Brain microvascular endothelial cell (primary cell): ENCODE results near the gene SF3A2.
"Not testable (repeated sequence)": the region's sequence is repeated elsewhere in the genome, so short reads cannot be mapped to it uniquely, and the experiment has no call there.

Source experiments
- DNase-seq: peaks from one replicate; pipeline ENCODE4 v3.0.0-alpha.2; 2020
- H3K27ac ChIP-seq: fragments of 250-450 bp; sonication (Bioruptor Pico); 2 replicates; pipeline ENCODE4 v1.5.1; 2020; ENCODE audit warnings: mild to moderate bottlenecking, moderate library complexity
- H3K27me3 ChIP-seq: fragments of 250-450 bp; sonication (Bioruptor Pico); replicated peaks from 2 replicates; pipeline ENCODE4 v1.5.1; 2020; ENCODE audit warnings: mild to moderate bottlenecking
- H3K36me3 ChIP-seq: fragments of 250-450 bp; sonication (Bioruptor Pico); replicated peaks from 2 replicates; pipeline ENCODE4 v1.5.1; 2020; ENCODE audit warnings: mild to moderate bottlenecking
- H3K4me3 ChIP-seq: 2 replicates; pipeline ENCODE4 v1.5.1; 2011; ENCODE audit warnings: low read depth, mild to moderate bottlenecking, control low read depth, low read length, moderate library complexity
- in situ Hi-C: cut with HindIII; loops from 2 replicates; pipeline ENCODE4 v1.10.0; 2017; ENCODE audit warnings: low sequenced_read_pairs, low pct_ligation_motif_present
- TF ChIP-seq, protein P1 (sequence below): IDR thresholded peaks from 2 replicates; pipeline ENCODE4 v1.5.1; 2011; ENCODE audit warnings: low read depth, mild to moderate bottlenecking, moderate library complexity, low read length, control low read depth, inconsistent platforms; ENCODE audit errors: missing control alignments

The SF3A2 gene

DNA sequence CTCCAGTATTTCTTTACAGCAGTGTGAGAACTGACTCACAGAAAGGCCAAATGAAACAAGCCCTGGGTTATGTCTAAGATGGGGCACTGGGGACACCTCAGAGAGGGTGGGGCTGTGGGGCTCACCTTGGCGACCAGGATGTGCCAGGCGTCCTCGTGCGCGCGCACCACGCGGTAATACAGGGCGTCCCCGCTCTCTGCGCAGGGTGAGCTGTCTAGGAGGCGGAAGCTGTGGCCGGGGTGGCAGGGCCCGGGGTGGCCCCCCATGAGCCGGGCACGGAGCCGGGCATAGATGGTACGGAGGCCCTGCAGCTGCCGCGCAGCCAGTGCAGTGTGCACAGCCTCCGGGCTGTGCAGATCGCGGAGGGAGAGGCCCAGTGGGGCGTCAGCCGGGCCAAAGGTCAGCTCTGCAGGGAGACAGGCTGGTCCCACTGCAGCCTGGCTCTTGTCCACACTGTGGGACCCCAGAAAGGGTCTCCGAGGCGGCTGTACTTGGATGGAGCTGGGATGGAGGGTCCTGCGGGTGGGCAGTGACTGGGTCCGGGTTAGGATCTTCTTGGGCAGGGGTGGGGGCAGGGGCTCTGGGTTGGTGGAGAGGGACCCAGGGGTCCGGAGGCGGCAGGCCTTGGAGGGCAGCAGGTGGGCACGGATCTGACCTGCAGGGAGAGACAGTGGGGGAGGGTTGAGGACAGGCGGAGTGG, 42.0 kb downstream of the SF3A2 start:
- peaks cover 12% of the 10 kb centered on the region for H3K36me3 ChIP-seq
- in situ Hi-C loops = no loop called here
- H3K27ac ChIP-seq = no peak overlapping the region
- DNase-seq = no peak
- TF ChIP-seq, protein P1, sequence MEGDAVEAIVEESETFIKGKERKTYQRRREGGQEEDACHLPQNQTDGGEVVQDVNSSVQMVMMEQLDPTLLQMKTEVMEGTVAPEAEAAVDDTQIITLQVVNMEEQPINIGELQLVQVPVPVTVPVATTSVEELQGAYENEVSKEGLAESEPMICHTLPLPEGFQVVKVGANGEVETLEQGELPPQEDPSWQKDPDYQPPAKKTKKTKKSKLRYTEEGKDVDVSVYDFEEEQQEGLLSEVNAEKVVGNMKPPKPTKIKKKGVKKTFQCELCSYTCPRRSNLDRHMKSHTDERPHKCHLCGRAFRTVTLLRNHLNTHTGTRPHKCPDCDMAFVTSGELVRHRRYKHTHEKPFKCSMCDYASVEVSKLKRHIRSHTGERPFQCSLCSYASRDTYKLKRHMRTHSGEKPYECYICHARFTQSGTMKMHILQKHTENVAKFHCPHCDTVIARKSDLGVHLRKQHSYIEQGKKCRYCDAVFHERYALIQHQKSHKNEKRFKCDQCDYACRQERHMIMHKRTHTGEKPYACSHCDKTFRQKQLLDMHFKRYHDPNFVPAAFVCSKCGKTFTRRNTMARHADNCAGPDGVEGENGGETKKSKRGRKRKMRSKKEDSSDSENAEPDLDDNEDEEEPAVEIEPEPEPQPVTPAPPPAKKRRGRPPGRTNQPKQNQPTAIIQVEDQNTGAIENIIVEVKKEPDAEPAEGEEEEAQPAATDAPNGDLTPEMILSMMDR = no peak
- no peak overlapping the region for H3K4me3 ChIP-seq
- no peaks in the 10 kb centered on the region for H3K27me3 ChIP-seq

DNA sequence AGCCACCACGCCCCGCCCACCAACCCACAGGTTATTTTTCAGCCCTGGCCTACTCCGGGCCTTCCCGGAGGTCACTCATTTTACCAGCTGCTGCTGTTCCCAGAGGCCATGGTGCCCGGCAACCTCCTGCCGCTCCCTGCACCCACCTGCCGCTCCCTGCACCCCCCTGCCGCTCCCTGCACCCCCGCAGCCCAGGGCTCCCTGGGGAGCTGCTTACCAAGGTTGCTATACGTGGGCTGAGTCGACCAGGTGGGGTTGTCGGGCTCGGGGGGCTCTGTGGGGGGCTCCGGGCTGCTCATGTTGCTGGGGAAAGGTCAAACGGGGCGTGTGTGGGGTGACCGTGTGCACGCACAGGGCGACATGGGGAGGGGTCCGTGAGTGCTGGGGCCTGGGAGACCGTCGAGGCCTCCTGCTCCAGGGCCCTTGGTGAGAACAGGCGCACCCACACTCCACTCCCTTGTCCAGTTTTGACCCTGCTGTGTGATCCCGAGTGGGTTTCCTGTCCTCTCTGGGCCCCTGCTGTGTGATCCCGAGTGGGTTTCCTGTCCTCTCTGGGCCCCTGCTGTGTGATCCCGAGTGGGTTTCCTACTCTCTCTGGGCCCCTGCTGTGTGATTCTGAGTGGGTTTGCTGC, 44.1 kb downstream of the SF3A2 start:
- H3K27ac ChIP-seq = no peak overlapping the region
- in situ Hi-C loops = no loop called here
- H3K4me3 ChIP-seq = no peak overlapping the region
- no peak for DNase-seq
- TF ChIP-seq, protein P1 = no peak
- no peaks in the 10 kb centered on the region for H3K36me3 ChIP-seq
- H3K27me3 ChIP-seq = no peaks in the 10 kb centered on the region

DNA sequence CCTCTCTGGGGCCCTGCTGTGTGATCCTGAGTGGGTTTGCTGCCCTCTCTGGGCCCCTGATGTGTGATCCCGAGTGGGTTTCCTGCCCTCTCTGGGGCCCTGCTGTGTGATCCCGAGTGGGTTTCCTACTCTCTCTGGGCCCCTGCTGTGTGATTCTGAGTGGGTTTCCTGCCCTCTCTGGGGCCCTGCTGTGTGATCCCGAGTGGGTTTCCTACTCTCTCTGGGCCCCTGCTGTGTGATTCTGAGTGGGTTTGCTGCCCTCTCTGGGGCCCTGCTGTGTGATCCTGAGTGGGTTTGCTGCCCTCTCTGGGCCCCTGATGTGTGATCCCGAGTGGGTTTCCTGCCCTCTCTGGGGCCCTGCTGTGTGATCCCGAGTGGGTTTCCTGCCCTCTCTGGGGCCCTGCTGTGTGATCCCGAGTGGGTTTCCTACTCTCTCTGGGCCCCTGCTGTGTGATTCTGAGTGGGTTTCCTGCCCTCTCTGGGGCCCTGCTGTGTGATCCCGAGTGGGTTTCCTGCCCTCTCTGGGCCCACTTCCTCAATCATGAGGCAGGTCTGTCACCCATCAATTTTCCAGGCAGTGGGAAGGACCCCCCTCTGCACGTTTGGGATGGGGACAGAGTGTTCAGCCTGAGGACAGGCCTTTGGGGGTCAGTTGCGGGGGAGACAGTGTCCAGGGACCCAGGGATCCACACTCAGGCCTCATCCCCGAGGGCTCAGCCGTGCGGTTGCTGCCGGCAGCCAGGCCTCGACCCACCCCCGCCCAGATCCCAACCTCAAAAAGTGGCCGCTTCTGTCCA, 44.8 kb downstream of the SF3A2 start:
- in situ Hi-C loops, H3K36me3 ChIP-seq, H3K27me3 ChIP-seq, DNase-seq, H3K27ac ChIP-seq: not testable (repeated sequence)
- peak overlapping the region; percentile 47 for H3K4me3 ChIP-seq

DNA sequence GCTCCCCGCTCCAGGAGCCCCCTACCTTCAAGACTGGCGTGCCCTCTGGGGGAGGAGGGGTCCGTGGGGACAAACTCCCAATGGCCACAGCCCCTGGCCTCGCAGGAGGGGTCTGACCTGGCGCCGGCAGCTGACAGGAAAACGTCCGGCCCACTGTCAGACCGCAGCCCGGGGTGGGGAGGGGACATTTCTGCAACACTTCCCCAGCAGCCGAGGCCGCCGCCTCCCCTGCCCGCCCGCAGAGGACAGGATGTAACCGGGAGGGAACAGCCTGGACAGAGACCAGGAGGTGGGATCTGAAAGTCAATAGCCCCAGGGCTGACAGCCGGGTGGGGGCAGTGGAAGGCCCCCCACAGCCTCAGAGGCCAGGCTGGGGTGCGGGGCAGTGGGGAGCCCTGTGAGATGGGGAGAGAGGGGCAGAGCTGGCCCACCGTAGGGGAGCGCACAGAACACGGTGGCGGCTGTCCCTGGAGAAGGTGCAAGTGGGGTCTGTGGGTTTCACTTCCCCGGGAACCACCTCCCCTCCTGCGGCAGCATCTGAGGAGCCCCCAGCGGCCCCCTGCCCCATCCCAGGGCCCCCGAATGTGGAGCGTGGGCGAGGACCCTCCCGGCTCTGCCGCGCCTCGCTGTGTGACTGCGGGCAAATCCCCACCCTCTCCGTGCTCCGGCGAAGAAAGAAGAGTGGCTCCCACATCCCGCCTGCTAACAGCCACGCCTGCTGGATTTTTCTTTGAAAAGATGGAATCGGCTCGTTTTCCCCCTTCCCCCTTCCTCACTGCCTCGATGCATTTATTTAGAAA, 45.6 kb downstream of the SF3A2 start, which contains the start of gene PEAK3:
Gene PEAK3 (minus strand): TSS at position 114 of the 800 bp plus-strand sequence. CDS start 1,244 bp downstream, outside the sequence.
- in situ Hi-C loops = no loop called here
- Histone ChIP-seq H3K4me3 (peak within 1 kb of the TSS; percentile 47), H3K27me3 (no peaks in the 10 kb centered on the region), H3K27ac (no peak within 1 kb of the TSS), H3K36me3 (no peaks in the 10 kb centered on the region)
- DNase-seq = no peak
- TF ChIP-seq, protein P1 = no peak

DNA sequence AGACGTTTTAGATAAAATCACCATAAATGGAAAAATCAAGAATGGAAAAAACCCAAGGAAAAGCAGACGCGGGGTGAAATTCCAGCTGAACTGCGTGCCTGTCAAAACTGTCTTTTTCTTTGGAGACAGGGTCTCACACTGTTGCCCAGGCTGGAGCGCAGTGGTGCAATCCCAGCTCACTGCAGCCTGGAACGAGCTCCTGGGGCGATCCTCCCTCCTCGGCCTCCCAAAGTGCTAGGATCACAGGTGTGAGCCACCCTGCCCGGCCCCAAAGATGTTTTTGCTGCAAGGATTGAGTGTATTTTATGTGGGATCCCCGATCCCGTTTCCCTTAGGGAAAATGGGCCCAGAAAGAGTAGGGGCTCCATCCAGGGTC, 46.2 kb downstream of the SF3A2 start:
- TF ChIP-seq, protein P1 = no peak
- in situ Hi-C loops = no loop called here
- no peak overlapping the region for H3K4me3 ChIP-seq
- H3K27me3 ChIP-seq = no peaks in the 10 kb centered on the region
- DNase-seq = no peak
- H3K27ac ChIP-seq = no peak overlapping the region
- no peaks in the 10 kb centered on the region for H3K36me3 ChIP-seq
